SK-N-SH (cell line): Measurements from ENCODE around the gene GIN1. TPM values are rescaled to one million over a fixed set of nuclear protein-coding genes. Genes with fewer than 3 reads are reported as not detected.

Experiments
- CTCF ChIA-PET: fragments of 300-600, 350-600 bp; formaldehyde crosslinking; extraction: SDS; loops from one replicate; lab custom pipeline; 2021; lab: Yijun Ruan, JAX
- POLR2A ChIA-PET: fragments of 350-600 bp; sonication (Branson Sonifier 250); formaldehyde crosslinking; extraction: SDS; loops from one replicate; lab custom pipeline; 2020; ENCODE audit warnings: antibody characterized with exemption, inconsistent platforms; lab: Yijun Ruan, JAX
- DNase-seq: peaks from one replicate; pipeline ENCODE4 v3.0.0; 2012
- H2AFZ ChIP-seq: fragments of 200-600 bp; sonication (generic); 2 replicates; pipeline ENCODE4 v1.8.1; 2016; ENCODE audit warnings: antibody characterized with exemption, mild to moderate bottlenecking, low read depth
- H3F3A ChIP-seq: fragments of 200-600 bp; sonication (generic); replicated peaks from 2 replicates; pipeline ENCODE3; 2016; ENCODE audit warnings: antibody characterized with exemption, mild to moderate bottlenecking; ENCODE audit not compliant: insufficient read depth
- H3K27ac ChIP-seq, 2 experiments: fragments of 200-500 bp in 1 of 2; fragments of 200-600 bp in 1 of 2; sonication (Bioruptor generic) in 1 of 2; sonication (generic), shearing (Covaris generic) in 1 of 2; 2 replicates each; pipeline versions ENCODE4 v1.5.1 to v1.6.1; 2014 to 2016; ENCODE audit warnings: low read depth in 2 of 2, inconsistent platforms in 1 of 2, low read length in 1 of 2, mild to moderate bottlenecking in 1 of 2, mixed read lengths in 1 of 2
- H3K27me3 ChIP-seq: fragments of 200-600 bp; sonication (generic), shearing (Covaris generic); 2 replicates; pipeline ENCODE4 v1.6.1; 2016; ENCODE audit warnings: mixed run types; ENCODE audit not compliant: insufficient read depth
- H3K36me3 ChIP-seq, 2 experiments: fragments of 200-500 bp in 1 of 2; fragments of 200-600 bp in 1 of 2; sonication (Bioruptor generic) in 1 of 2; sonication (generic) in 1 of 2; replicated peaks in 1 of 2; 2 replicates each; pipeline versions ENCODE3 to v1.5.1; 2014 to 2016; ENCODE audit warnings: low read length in 1 of 2, mild to moderate bottlenecking in 1 of 2; ENCODE audit not compliant: insufficient read depth in 2 of 2, control insufficient read depth in 1 of 2
- H3K4me1 ChIP-seq, 2 experiments: fragments of 200-500 bp in 1 of 2; fragments of 200-600 bp in 1 of 2; sonication (Bioruptor generic) in 1 of 2; sonication (generic), shearing (Covaris generic) in 1 of 2; 2 replicates each; pipeline versions ENCODE4 v1.5.1 to v1.6.1; 2014 to 2016; ENCODE audit warnings: low read depth in 1 of 2, low read length in 1 of 2, mixed run types in 1 of 2; ENCODE audit not compliant: insufficient read depth in 2 of 2, control insufficient read depth in 1 of 2
- H3K4me2 ChIP-seq: fragments of 200-600 bp; sonication (generic), shearing (Covaris generic); 2 replicates; pipeline ENCODE4 v1.6.1; 2017; ENCODE audit warnings: mixed run types
- H3K4me3 ChIP-seq, 2 experiments: fragments of 200-500 bp in 1 of 2; fragments of 200-600 bp in 1 of 2; sonication (Bioruptor generic) in 1 of 2; sonication (generic), shearing (Covaris generic) in 1 of 2; 2 replicates each; pipeline versions ENCODE4 v1.5.1 to v1.8.1; 2014 to 2016; ENCODE audit warnings: low read depth in 2 of 2, inconsistent platforms in 1 of 2, low read length in 1 of 2, mild to moderate bottlenecking in 1 of 2, mixed read lengths in 1 of 2, moderate library complexity in 1 of 2
- H3K79me2 ChIP-seq: fragments of 200-600 bp; sonication (generic); 2 replicates; pipeline ENCODE4 v1.8.1; 2017; ENCODE audit warnings: mild to moderate bottlenecking; ENCODE audit not compliant: insufficient read depth
- H3K9ac ChIP-seq: fragments of 200-600 bp; sonication (generic); 2 replicates; pipeline ENCODE4 v1.6.1; 2017; ENCODE audit warnings: mixed run types
- H3K9me2 ChIP-seq: fragments of 200-600 bp; sonication (generic); 2 replicates; pipeline ENCODE4 v1.6.1; 2017; ENCODE audit warnings: mixed run types
- H3K9me3 ChIP-seq: fragments of 200-600 bp; sonication (generic); 2 replicates; pipeline ENCODE4 v1.6.1; 2017; ENCODE audit warnings: mixed run types, mild to moderate bottlenecking, moderate library complexity
- H4K20me1 ChIP-seq: fragments of 200-600 bp; sonication (generic); 2 replicates; pipeline ENCODE4 v1.6.1; 2017; ENCODE audit warnings: mild to moderate bottlenecking, mixed run types; ENCODE audit not compliant: insufficient read depth
- CTCF ChIP-seq: fragments of 200-600 bp; sonication (generic); IDR thresholded peaks from 2 replicates; pipeline ENCODE4 v1.6.1; 2017; ENCODE audit warnings: antibody characterized with exemption, mild to moderate bottlenecking, moderate library complexity
- ELF1 ChIP-seq: IDR thresholded peaks from 2 replicates; pipeline ENCODE4 v1.4.0; 2012
- EZH2phosphoT487 ChIP-seq: fragments of 200-600 bp; sonication (generic); IDR thresholded peaks from 2 replicates; pipeline ENCODE4 v1.6.1; 2017; ENCODE audit warnings: low read depth, mixed run types, mild to moderate bottlenecking, antibody characterized with exemption, moderate library complexity, borderline replicate concordance
- FOSL2 ChIP-seq: IDR thresholded peaks from 2 replicates; pipeline ENCODE4 v1.4.0; 2012; ENCODE audit warnings: low read depth, mild to moderate bottlenecking, moderate library complexity, borderline replicate concordance
- GABPA ChIP-seq: IDR thresholded peaks from 2 replicates; pipeline ENCODE4 v1.4.0; 2012; ENCODE audit warnings: low read depth, mild to moderate bottlenecking
- NFIC ChIP-seq: IDR thresholded peaks from 2 replicates; pipeline ENCODE4 v1.4.0; 2012; ENCODE audit warnings: borderline replicate concordance
- RAD21 ChIP-seq: IDR thresholded peaks from 2 replicates; pipeline ENCODE4 v1.6.1; 2012; ENCODE audit warnings: mild to moderate bottlenecking, low read length
- REST ChIP-seq: IDR thresholded peaks from 2 replicates; pipeline ENCODE4 v1.6.1; 2012; ENCODE audit warnings: mild to moderate bottlenecking, low read depth, low read length, moderate library complexity
- RXRA ChIP-seq: IDR thresholded peaks from 2 replicates; pipeline ENCODE4 v1.4.0; 2012; ENCODE audit warnings: low read depth, mild to moderate bottlenecking, borderline replicate concordance
- SIN3A ChIP-seq: IDR thresholded peaks from 2 replicates; pipeline ENCODE4 v1.6.1; 2012; ENCODE audit warnings: low read depth, mild to moderate bottlenecking, low read length, moderate library complexity, borderline replicate concordance
- SMC3 ChIP-seq: IDR thresholded peaks from 2 replicates; pipeline ENCODE4 v1.6.1; 2012; ENCODE audit warnings: low read depth, low read length, improper control_type of control experiment
- TAF1 ChIP-seq: IDR thresholded peaks from 2 replicates; pipeline ENCODE4 v1.6.1; 2012; ENCODE audit warnings: low read depth, mild to moderate bottlenecking, low read length, moderate library complexity, borderline replicate concordance
- USF1 ChIP-seq: IDR thresholded peaks from 2 replicates; pipeline ENCODE4 v1.4.0; 2012; ENCODE audit warnings: low read depth, borderline replicate concordance
- YY1 ChIP-seq: IDR thresholded peaks from 2 replicates; pipeline ENCODE4 v1.4.0; 2012; ENCODE audit warnings: low read depth, mild to moderate bottlenecking
- WGBS: methylation state at CpG from one replicate; pipeline ENCODE4 v1.1.6; 2017; ENCODE audit warnings: low lambda C conversion rate; 5-methylcytosine and 5-hydroxymethylcytosine counted together
- polyA plus RNA-seq, 3 experiments: library from polyadenylated mRNA; depleted of rRNA; stranded (reverse); fragments of >200 nt; gene quantifications; 2 replicates each; pipeline ENCODE4 v1.2.3, GENCODE V29; 2012
- TF ChIP-seq, protein P1 (sequence below): IDR thresholded peaks from 2 replicates; pipeline ENCODE4; 2012

Gene GIN1
- polyA plus RNA-seq, 1 of the 3 experiments (the other 2 are of a cell fraction): 1.3 TPM

GRCh38 chr5:103086547-103086946 is 33.4 kb downstream of the GIN1 start:
- no peak for DNase-seq
- CTCF ChIA-PET: interaction anchor here (1.5 kb wide), 1 partner anchor 11 kb away, joined by 3 read pairs; no protein-coding TSS in a partner anchor
- H3K4me3 ChIP-seq: no peak overlapping the region
- TF ChIP-seq ELF1: no peak
- TF ChIP-seq EZH2phosphoT487: no peak
- no peak for TF ChIP-seq GABPA
- TF ChIP-seq RXRA: no peak
- no peak for TF ChIP-seq CTCF
- TF ChIP-seq FOSL2: no peak
- TF ChIP-seq, protein P1, sequence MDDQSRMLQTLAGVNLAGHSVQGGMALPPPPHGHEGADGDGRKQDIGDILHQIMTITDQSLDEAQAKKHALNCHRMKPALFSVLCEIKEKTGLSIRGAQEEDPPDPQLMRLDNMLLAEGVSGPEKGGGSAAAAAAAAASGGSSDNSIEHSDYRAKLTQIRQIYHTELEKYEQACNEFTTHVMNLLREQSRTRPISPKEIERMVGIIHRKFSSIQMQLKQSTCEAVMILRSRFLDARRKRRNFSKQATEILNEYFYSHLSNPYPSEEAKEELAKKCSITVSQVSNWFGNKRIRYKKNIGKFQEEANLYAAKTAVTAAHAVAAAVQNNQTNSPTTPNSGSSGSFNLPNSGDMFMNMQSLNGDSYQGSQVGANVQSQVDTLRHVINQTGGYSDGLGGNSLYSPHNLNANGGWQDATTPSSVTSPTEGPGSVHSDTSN: no peak
- TF ChIP-seq YY1: no peak
- TF ChIP-seq USF1: no peak
- TF ChIP-seq RAD21: no peak
- no peak for TF ChIP-seq SIN3A
- no peak for TF ChIP-seq NFIC
- no peak for TF ChIP-seq REST
- no peak for TF ChIP-seq SMC3
- TF ChIP-seq TAF1: no peak
- no peaks in the 10 kb centered on the region for H3K27me3 ChIP-seq
- H3K36me3 ChIP-seq: peaks cover 14 to 26% of the 10 kb centered on the region in 2 experiments
- WGBS: 98% methylated on average over 1 of the region's 1 CpG
- H3K4me1 ChIP-seq: no peaks in the 10 kb centered on the region
- no peak overlapping the region for H3K27ac ChIP-seq
- H3K9me2 ChIP-seq: 0 out of 2 replicates have a peak, but pooled peaks cover 3% of the 10 kb centered on the region
- POLR2A ChIA-PET: no interaction called here
- H3K9ac ChIP-seq: no peak overlapping the region
- H3K79me2 ChIP-seq: no peaks in the 10 kb centered on the region
- no peak overlapping the region for H3K4me2 ChIP-seq
- no peaks in the 10 kb centered on the region for H4K20me1 ChIP-seq
- H3F3A ChIP-seq: no peaks in the 10 kb centered on the region
- no peaks in the 10 kb centered on the region; the same call in 1 of the 2 replicates for H3K9me3 ChIP-seq
- no peak overlapping the region for H2AFZ ChIP-seq
